Measurements from ENCODE around the gene ADARB1.

Gene ADARB1

GRCh38 chr21:45156459-45156858 is 82.1 kb downstream of the ADARB1 start:
- H3K27ac ChIP-seq (ENCODE audit: low read depth, low read length), result no peak overlapping the region
- no peaks in the 10 kb centered on the region for H3K9me2 ChIP-seq (replicated peaks; ENCODE audit: insufficient read depth, low read length)
- H4K20me1 ChIP-seq (ENCODE audit: low read depth, low read length), result no peaks in the 10 kb centered on the region
- no peaks in the 10 kb centered on the region for H3K9me3 ChIP-seq (ENCODE audit: insufficient read depth, low read length)
- no peaks in the 10 kb centered on the region for H3K27me3 ChIP-seq (ENCODE audit: low read length)
- no peaks in the 10 kb centered on the region for H3K79me2 ChIP-seq (ENCODE audit: insufficient read depth, low read length)
- no peaks in the 10 kb centered on the region for H3K36me3 ChIP-seq (ENCODE audit: low read length)
- TF ChIP-seq EZH2phosphoT487 (conservative IDR thresholded peaks at IDR 0.05; ENCODE audit: low read length) (no peak), CTCF (IDR thresholded peaks at IDR 0.05; ENCODE audit: insufficient read depth, low read length, poor library complexity, severe bottlenecking) (no peak)
- no peak overlapping the region for H3K9ac ChIP-seq (ENCODE audit: low read length)
- no peak overlapping the region for H3K4me2 ChIP-seq (ENCODE audit: low read depth, low read length, poor library complexity, severe bottlenecking)
- no peak overlapping the region for H2AFZ ChIP-seq (ENCODE audit: low read depth, low read length, severe bottlenecking)
- no peak overlapping the region for H3K4me3 ChIP-seq (ENCODE audit: insufficient read depth, low read length, poor library complexity, severe bottlenecking)
- H3F3A ChIP-seq (ENCODE audit: insufficient read depth), result no peaks in the 10 kb centered on the region

GRCh38 chr21:45157932-45158331 is 83.6 kb downstream of the ADARB1 start:
- no peak overlapping the region for H2AFZ ChIP-seq (ENCODE audit: low read depth, low read length, severe bottlenecking)
- H3K9me2 ChIP-seq (replicated peaks; ENCODE audit: insufficient read depth, low read length), result no peaks in the 10 kb centered on the region
- no peaks in the 10 kb centered on the region for H3K27me3 ChIP-seq (ENCODE audit: low read length)
- no peak overlapping the region for H3K4me2 ChIP-seq (ENCODE audit: low read depth, low read length, poor library complexity, severe bottlenecking)
- H3K27ac ChIP-seq (ENCODE audit: low read depth, low read length), result no peak overlapping the region
- TF ChIP-seq CTCF (IDR thresholded peaks at IDR 0.05; ENCODE audit: insufficient read depth, low read length, poor library complexity, severe bottlenecking) (no peak), EZH2phosphoT487 (conservative IDR thresholded peaks at IDR 0.05; ENCODE audit: low read length) (no peak)
- H4K20me1 ChIP-seq (ENCODE audit: low read depth, low read length), result no peaks in the 10 kb centered on the region
- no peaks in the 10 kb centered on the region for H3K9me3 ChIP-seq (ENCODE audit: insufficient read depth, low read length)
- H3K79me2 ChIP-seq (ENCODE audit: insufficient read depth, low read length), result no peaks in the 10 kb centered on the region
- no peaks in the 10 kb centered on the region for H3K36me3 ChIP-seq (ENCODE audit: low read length)
- no peak overlapping the region for H3K4me3 ChIP-seq (ENCODE audit: insufficient read depth, low read length, poor library complexity, severe bottlenecking)
- no peak overlapping the region for H3K9ac ChIP-seq (ENCODE audit: low read length)
- H3F3A ChIP-seq (ENCODE audit: insufficient read depth), result no peaks in the 10 kb centered on the region

GRCh38 chr21:45158491-45159423 is 84.4 kb downstream of the ADARB1 start:
- H3K9ac ChIP-seq (ENCODE audit: low read length), result no peak overlapping the region
- H3F3A ChIP-seq (ENCODE audit: insufficient read depth), result no peaks in the 10 kb centered on the region
- H3K27ac ChIP-seq (ENCODE audit: low read depth, low read length), result no peak overlapping the region
- no peaks in the 10 kb centered on the region for H3K9me2 ChIP-seq (replicated peaks; ENCODE audit: insufficient read depth, low read length)
- no peak overlapping the region for H3K4me2 ChIP-seq (ENCODE audit: low read depth, low read length, poor library complexity, severe bottlenecking)
- TF ChIP-seq EZH2phosphoT487 (conservative IDR thresholded peaks at IDR 0.05; ENCODE audit: low read length), result no peak
- TF ChIP-seq CTCF (IDR thresholded peaks at IDR 0.05; ENCODE audit: insufficient read depth, low read length, poor library complexity, severe bottlenecking), result no peak
- no peaks in the 10 kb centered on the region for H3K27me3 ChIP-seq (ENCODE audit: low read length)
- H3K79me2 ChIP-seq (ENCODE audit: insufficient read depth, low read length), result no peaks in the 10 kb centered on the region
- no peaks in the 10 kb centered on the region for H3K36me3 ChIP-seq (ENCODE audit: low read length)
- no peaks in the 10 kb centered on the region for H3K9me3 ChIP-seq (ENCODE audit: insufficient read depth, low read length)
- H2AFZ ChIP-seq (ENCODE audit: low read depth, low read length, severe bottlenecking), result no peak overlapping the region
- H3K4me3 ChIP-seq (ENCODE audit: insufficient read depth, low read length, poor library complexity, severe bottlenecking), result no peak overlapping the region
- no peaks in the 10 kb centered on the region for H4K20me1 ChIP-seq (ENCODE audit: low read depth, low read length)

Data from SU-DHL-6 (cell line).